K562 (cell line): Measurements from ENCODE around the gene SEPTIN8. TPM values are rescaled to one million over a fixed set of nuclear protein-coding genes. Genes with fewer than 3 reads are reported as not detected.

Source experiments
- BACH1 ChIP-seq: fragments of 200-800 bp; sonication (Bioruptor generic); IDR thresholded peaks from 2 replicates; pipeline ENCODE4 v1.6.1; 2016; ENCODE audit warnings: missing genetic modification characterization, missing compliant biosample characterization
- CCAR2 ChIP-seq: fragments of 200-400 bp; formaldehyde crosslinking; IDR thresholded peaks from 2 replicates; pipeline ENCODE4 v1.6.1; 2017; ENCODE audit warnings: mild to moderate bottlenecking, low read depth, low read length
- CREB3 ChIP-seq: fragments of 450-650 bp; conservative IDR thresholded peaks from 2 replicates; pipeline ENCODE4 v1.6.1; 2016; ENCODE audit warnings: missing genetic modification characterization, low read depth, mild to moderate bottlenecking, missing compliant biosample characterization, moderate library complexity
- EHMT2 ChIP-seq: fragments of 450-650 bp; IDR thresholded peaks from 2 replicates; pipeline ENCODE4 v1.6.1; 2018; ENCODE audit warnings: antibody characterized with exemption
- ELF2 ChIP-seq: fragments of 250-450 bp; sonication (Bioruptor Pico); IDR thresholded peaks from 2 replicates; pipeline ENCODE4 v1.5.0; 2021; ENCODE audit warnings: mild to moderate bottlenecking
- HSF4 ChIP-seq: fragments of 250-450 bp; sonication (Bioruptor Pico); IDR thresholded peaks from 2 replicates; pipeline ENCODE4 v2.1.2; 2022; ENCODE audit warnings: mild to moderate bottlenecking, moderate library complexity, borderline replicate concordance
- KDM1A ChIP-seq, 2 experiments: fragments of 450-650 bp; IDR thresholded peaks; 2 replicates each; pipeline ENCODE4 v1.6.1; 2016; ENCODE audit warnings: mild to moderate bottlenecking in 2 of 2
- NCOA6 ChIP-seq: fragments of 450-650 bp; IDR thresholded peaks from 2 replicates; pipeline ENCODE4 v1.6.1; 2017; ENCODE audit warnings: mild to moderate bottlenecking
- PHF20 ChIP-seq: fragments of 450-650 bp; IDR thresholded peaks from 2 replicates; pipeline ENCODE4 v1.6.1; 2018; ENCODE audit not compliant: partially characterized antibody
- RCOR1 ChIP-seq, 2 experiments: IDR thresholded peaks; 2 replicates each; pipeline ENCODE4 v1.6.1; 2012; ENCODE audit warnings: low read depth in 2 of 2, low read length in 2 of 2, borderline replicate concordance in 1 of 2, improper control_type of control experiment in 1 of 2
- TAF9B ChIP-seq: fragments of 450-650 bp; IDR thresholded peaks from 2 replicates; pipeline ENCODE4 v1.6.1; 2018; ENCODE audit warnings: mild to moderate bottlenecking; ENCODE audit not compliant: partially characterized antibody
- ZNF143 ChIP-seq: sonication (generic); formaldehyde crosslinking; IDR thresholded peaks from 2 replicates; pipeline ENCODE4 v1.9.0; 2022; ENCODE audit warnings: mild to moderate bottlenecking, missing genetic modification reagents
- ZNF165 ChIP-seq: fragments of 250-450 bp; sonication (Bioruptor Pico); IDR thresholded peaks from 2 replicates; pipeline ENCODE4 v1.4.0; 2020; ENCODE audit warnings: borderline replicate concordance
- ZNF197 ChIP-seq: fragments of 200-800 bp; sonication (Bioruptor generic); IDR thresholded peaks from 2 replicates; pipeline ENCODE4 v1.6.1; 2016; ENCODE audit warnings: low read depth, missing genetic modification characterization, missing compliant biosample characterization
- ZNF316 ChIP-seq: fragments of 450-650 bp; IDR thresholded peaks from 2 replicates; pipeline ENCODE4 v1.6.1; 2016
- ZNF431 ChIP-seq: sonication (generic); formaldehyde crosslinking; IDR thresholded peaks from 2 replicates; pipeline ENCODE4 v1.8.0; 2022; ENCODE audit warnings: mild to moderate bottlenecking, missing genetic modification reagents
- ZNF583 ChIP-seq: fragments of 250-450 bp; sonication (Bioruptor Pico); IDR thresholded peaks from 2 replicates; pipeline ENCODE4 v1.4.0; 2020
- polyA plus RNA-seq, 8 experiments: library from polyadenylated mRNA; depleted of rRNA in 4 of 8; stranded (reverse) in 5 of 8; unstranded in 3 of 8; fragments of >200 nt; fragmentation: Nextera tagmentation in 2 of 8; fragmentation: Illumina TruSeq in 1 of 8; extraction: Ambion mirVana in 2 of 8; extraction: Trizol in 1 of 8; gene quantifications; 2 replicates each; pipeline versions ENCODE4 v1.2.1 to v1.2.3, GENCODE V29; 2011 to 2014; ENCODE audit warnings: inconsistent platforms in 1 of 8, missing spikeins in 1 of 8
- total RNA-seq, 7 experiments: library from RNA; depleted of rRNA in 6 of 7; stranded (reverse); fragments of >200 nt in 6 of 7; fragmentation: Illumina TruSeq in 2 of 7; extraction: Trizol in 2 of 7; gene quantifications; 2 replicates each; pipeline versions ENCODE4 v1.2.1 to v1.2.3, GENCODE V29; 2011 to 2021; ENCODE audit warnings: low replicate concordance in 1 of 7
- TF ChIP-seq, protein P1 (sequence below): fragments of 250-450 bp; sonication (Bioruptor Pico); IDR thresholded peaks from 2 replicates; pipeline ENCODE4 v1.4.0; 2020
- TF ChIP-seq, protein P2 (sequence below): sonication (generic); formaldehyde crosslinking; IDR thresholded peaks from 2 replicates; pipeline ENCODE4 v1.8.0; 2022; ENCODE audit warnings: missing genetic modification reagents, mild to moderate bottlenecking, borderline replicate concordance
- TF ChIP-seq, protein P3 (sequence below): fragments of 250-450 bp; sonication (Bioruptor Pico); IDR thresholded peaks from 2 replicates; pipeline ENCODE4 v1.4.0; 2020

Gene SEPTIN8
- total and polyA plus RNA-seq, 9 of the 15 experiments (the other 6 are each of a cell fraction or from before 2014, with no cell fraction given): 19.3 to 142 (median 101) TPM

- TF ChIP-seq, protein P1, sequence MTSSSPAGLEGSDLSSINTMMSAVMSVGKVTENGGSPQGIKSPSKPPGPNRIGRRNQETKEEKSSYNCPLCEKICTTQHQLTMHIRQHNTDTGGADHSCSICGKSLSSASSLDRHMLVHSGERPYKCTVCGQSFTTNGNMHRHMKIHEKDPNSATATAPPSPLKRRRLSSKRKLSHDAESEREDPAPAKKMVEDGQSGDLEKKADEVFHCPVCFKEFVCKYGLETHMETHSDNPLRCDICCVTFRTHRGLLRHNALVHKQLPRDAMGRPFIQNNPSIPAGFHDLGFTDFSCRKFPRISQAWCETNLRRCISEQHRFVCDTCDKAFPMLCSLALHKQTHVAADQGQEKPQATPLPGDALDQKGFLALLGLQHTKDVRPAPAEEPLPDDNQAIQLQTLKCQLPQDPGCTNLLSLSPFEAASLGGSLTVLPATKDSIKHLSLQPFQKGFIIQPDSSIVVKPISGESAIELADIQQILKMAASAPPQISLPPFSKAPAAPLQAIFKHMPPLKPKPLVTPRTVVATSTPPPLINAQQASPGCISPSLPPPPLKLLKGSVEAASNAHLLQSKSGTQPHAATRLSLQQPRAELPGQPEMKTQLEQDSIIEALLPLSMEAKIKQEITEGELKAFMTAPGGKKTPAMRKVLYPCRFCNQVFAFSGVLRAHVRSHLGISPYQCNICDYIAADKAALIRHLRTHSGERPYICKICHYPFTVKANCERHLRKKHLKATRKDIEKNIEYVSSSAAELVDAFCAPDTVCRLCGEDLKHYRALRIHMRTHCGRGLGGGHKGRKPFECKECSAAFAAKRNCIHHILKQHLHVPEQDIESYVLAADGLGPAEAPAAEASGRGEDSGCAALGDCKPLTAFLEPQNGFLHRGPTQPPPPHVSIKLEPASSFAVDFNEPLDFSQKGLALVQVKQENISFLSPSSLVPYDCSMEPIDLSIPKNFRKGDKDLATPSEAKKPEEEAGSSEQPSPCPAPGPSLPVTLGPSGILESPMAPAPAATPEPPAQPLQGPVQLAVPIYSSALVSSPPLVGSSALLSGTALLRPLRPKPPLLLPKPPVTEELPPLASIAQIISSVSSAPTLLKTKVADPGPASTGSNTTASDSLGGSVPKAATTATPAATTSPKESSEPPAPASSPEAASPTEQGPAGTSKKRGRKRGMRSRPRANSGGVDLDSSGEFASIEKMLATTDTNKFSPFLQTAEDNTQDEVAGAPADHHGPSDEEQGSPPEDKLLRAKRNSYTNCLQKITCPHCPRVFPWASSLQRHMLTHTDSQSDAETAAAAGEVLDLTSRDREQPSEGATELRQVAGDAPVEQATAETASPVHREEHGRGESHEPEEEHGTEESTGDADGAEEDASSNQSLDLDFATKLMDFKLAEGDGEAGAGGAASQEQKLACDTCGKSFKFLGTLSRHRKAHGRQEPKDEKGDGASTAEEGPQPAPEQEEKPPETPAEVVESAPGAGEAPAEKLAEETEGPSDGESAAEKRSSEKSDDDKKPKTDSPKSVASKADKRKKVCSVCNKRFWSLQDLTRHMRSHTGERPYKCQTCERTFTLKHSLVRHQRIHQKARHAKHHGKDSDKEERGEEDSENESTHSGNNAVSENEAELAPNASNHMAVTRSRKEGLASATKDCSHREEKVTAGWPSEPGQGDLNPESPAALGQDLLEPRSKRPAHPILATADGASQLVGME (CRISPR knock-in tag): 0 out of 2 replicates have a peak, but pooled peaks have one; percentile 74
- TF ChIP-seq ZNF143 (CRISPR knock-in tag): peak; percentile 63
- TF ChIP-seq EHMT2: no peak
- TF ChIP-seq RCOR1 (IDR thresholded peaks at IDR 0.05; ENCODE audit: borderline replicate concordance in 1 of 2, low read depth in 2 of 2, low read length in 2 of 2): peak in 1 of 2 experiments; percentile 44; a peak in 1 of 4 replicates
- TF ChIP-seq CCAR2: no peak
- TF ChIP-seq CREB3 (tag): 0 out of 2 replicates have a peak, but pooled peaks have one; percentile 49
- TF ChIP-seq, protein P2, sequence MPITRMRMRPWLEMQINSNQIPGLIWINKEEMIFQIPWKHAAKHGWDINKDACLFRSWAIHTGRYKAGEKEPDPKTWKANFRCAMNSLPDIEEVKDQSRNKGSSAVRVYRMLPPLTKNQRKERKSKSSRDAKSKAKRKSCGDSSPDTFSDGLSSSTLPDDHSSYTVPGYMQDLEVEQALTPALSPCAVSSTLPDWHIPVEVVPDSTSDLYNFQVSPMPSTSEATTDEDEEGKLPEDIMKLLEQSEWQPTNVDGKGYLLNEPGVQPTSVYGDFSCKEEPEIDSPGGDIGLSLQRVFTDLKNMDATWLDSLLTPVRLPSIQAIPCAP: no peak
- TF ChIP-seq, protein P3, sequence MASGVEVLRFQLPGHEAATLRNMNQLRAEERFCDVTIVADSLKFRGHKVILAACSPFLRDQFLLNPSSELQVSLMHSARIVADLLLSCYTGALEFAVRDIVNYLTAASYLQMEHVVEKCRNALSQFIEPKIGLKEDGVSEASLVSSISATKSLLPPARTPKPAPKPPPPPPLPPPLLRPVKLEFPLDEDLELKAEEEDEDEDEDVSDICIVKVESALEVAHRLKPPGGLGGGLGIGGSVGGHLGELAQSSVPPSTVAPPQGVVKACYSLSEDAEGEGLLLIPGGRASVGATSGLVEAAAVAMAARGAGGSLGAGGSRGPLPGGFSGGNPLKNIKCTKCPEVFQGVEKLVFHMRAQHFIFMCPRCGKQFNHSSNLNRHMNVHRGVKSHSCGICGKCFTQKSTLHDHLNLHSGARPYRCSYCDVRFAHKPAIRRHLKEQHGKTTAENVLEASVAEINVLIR: no peak
- TF ChIP-seq HSF4: no peak
- peak; percentile 21; the same call in 1 of the 2 replicates for TF ChIP-seq ZNF431
- no peak for TF ChIP-seq KDM1A (IDR thresholded peaks at IDR 0.05)
- TF ChIP-seq NCOA6: peak; percentile 77
- TF ChIP-seq ELF2 (CRISPR knock-in tag): no peak
- 0 out of 2 replicates have a peak, but pooled peaks have one; percentile 8 for TF ChIP-seq ZNF583
- TF ChIP-seq ZNF316: no peak
- no peak for TF ChIP-seq ZNF197
- no peak for TF ChIP-seq PHF20
- no peak for TF ChIP-seq TAF9B
- no peak for TF ChIP-seq BACH1 (tag)
- TF ChIP-seq ZNF165 (CRISPR knock-in tag): no peak
Observed at GRCh38 chr5:132777209-132778069, at the start of gene SEPTIN8 (continued).
